Panc1 (cell line): ENCODE measurements around the gene RCL1.

Experiments
- SIN3A ChIP-seq: IDR thresholded peaks from 2 replicates; pipeline ENCODE4 v1.6.1; 2012; ENCODE audit warnings: low read depth, mild to moderate bottlenecking, low read length, moderate library complexity, borderline replicate concordance; ENCODE audit not compliant: insufficient read depth
- TF ChIP-seq, protein P1 (sequence below): fragments of 450-650 bp; IDR thresholded peaks from 2 replicates; pipeline ENCODE4 v1.5.1; 2017; ENCODE audit warnings: mild to moderate bottlenecking
- TF ChIP-seq, protein P2 (sequence below), 2 experiments: IDR thresholded peaks; 2 replicates each; pipeline ENCODE4 v1.6.1; 2011 to 2012; ENCODE audit warnings: low read depth in 2 of 2, control low read depth in 1 of 2, low read length in 1 of 2, mild to moderate bottlenecking in 1 of 2, moderate library complexity in 1 of 2; ENCODE audit not compliant: insufficient read depth in 1 of 2

DNA sequence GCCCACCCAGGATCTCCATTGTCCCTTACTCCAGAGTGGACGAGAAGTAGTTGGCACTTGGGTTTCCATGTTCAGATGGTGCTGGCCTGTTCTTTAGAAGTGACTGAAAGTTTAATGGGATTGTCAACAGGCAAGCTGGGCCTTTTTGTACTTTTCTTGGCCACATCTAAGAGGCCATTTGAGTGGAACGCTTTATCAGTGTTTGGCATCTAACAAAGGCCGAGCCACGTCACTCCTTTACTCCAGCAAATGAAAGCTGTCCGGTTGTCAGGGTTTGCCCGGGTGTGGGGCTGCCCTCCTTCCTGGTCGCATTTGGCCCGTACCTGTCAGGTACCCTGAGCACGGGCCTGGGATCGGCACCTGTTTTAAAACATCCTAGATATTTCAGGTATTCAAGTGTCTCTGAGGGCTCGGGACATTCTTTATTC is 71.5 kb downstream of the RCL1 start:
- TF ChIP-seq, protein P1, sequence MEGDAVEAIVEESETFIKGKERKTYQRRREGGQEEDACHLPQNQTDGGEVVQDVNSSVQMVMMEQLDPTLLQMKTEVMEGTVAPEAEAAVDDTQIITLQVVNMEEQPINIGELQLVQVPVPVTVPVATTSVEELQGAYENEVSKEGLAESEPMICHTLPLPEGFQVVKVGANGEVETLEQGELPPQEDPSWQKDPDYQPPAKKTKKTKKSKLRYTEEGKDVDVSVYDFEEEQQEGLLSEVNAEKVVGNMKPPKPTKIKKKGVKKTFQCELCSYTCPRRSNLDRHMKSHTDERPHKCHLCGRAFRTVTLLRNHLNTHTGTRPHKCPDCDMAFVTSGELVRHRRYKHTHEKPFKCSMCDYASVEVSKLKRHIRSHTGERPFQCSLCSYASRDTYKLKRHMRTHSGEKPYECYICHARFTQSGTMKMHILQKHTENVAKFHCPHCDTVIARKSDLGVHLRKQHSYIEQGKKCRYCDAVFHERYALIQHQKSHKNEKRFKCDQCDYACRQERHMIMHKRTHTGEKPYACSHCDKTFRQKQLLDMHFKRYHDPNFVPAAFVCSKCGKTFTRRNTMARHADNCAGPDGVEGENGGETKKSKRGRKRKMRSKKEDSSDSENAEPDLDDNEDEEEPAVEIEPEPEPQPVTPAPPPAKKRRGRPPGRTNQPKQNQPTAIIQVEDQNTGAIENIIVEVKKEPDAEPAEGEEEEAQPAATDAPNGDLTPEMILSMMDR, result no peak
- TF ChIP-seq, protein P2, sequence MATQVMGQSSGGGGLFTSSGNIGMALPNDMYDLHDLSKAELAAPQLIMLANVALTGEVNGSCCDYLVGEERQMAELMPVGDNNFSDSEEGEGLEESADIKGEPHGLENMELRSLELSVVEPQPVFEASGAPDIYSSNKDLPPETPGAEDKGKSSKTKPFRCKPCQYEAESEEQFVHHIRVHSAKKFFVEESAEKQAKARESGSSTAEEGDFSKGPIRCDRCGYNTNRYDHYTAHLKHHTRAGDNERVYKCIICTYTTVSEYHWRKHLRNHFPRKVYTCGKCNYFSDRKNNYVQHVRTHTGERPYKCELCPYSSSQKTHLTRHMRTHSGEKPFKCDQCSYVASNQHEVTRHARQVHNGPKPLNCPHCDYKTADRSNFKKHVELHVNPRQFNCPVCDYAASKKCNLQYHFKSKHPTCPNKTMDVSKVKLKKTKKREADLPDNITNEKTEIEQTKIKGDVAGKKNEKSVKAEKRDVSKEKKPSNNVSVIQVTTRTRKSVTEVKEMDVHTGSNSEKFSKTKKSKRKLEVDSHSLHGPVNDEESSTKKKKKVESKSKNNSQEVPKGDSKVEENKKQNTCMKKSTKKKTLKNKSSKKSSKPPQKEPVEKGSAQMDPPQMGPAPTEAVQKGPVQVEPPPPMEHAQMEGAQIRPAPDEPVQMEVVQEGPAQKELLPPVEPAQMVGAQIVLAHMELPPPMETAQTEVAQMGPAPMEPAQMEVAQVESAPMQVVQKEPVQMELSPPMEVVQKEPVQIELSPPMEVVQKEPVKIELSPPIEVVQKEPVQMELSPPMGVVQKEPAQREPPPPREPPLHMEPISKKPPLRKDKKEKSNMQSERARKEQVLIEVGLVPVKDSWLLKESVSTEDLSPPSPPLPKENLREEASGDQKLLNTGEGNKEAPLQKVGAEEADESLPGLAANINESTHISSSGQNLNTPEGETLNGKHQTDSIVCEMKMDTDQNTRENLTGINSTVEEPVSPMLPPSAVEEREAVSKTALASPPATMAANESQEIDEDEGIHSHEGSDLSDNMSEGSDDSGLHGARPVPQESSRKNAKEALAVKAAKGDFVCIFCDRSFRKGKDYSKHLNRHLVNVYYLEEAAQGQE (IDR thresholded peaks at IDR 0.05; ENCODE audit: insufficient read depth in 1 of 2, low read depth in 2 of 2, low read length in 1 of 2), result no peak
- TF ChIP-seq SIN3A, result no peak
